ENCODE measurements around the gene LCP2.

- TF ChIP-seq CTCF (conservative IDR thresholded peaks at IDR 0.05 in 1 of 2, IDR thresholded peaks at IDR 0.05 in 1 of 2; ENCODE audit: extremely low read depth in 1 of 2, insufficient read depth in 1 of 2, low read depth in 1 of 2, low read length in 2 of 2) (no peak), EZH2 (IDR thresholded peaks at IDR 0.05; ENCODE audit: borderline replicate concordance, low read length) (no peak)
Observed at GRCh38 chr5:170232786-170233185, 64.8 kb downstream of the LCP2 start, which contains the start of gene C5orf58.
